HG03064 (cell line): ENCODE data around the gene GOLGA8Q.
"Not testable (repeated sequence)": the region's sequence is repeated elsewhere in the genome, so short reads cannot be mapped to it uniquely, and the experiment has no call there.

Source experiments
- ATAC-seq: cut with Tn5 transposase; IDR thresholded peaks from one replicate; pipeline ENCODE4 v1.9.1; 2021; ENCODE audit warnings: low read depth; ENCODE audit not compliant: unreplicated experiment

GOLGA8Q gene

GRCh38 chr15:30551750-30552149 lies at the start of gene GOLGA8Q:
TSS of gene GOLGA8Q (plus strand) at chr15:30552050. CDS start at chr15:30552078, 28 bp downstream.
- ATAC-seq, result not testable (repeated sequence)

GRCh38 chr15:30502904-30503781 lies 48.7 kb upstream of the GOLGA8Q start:
- not testable (repeated sequence) for ATAC-seq

- not testable (repeated sequence) for ATAC-seq
Measured at GRCh38 chr15:30504162-30504843, 47.5 kb upstream of the GOLGA8Q start.

GRCh38 chr15:30514545-30514944 lies 37.3 kb upstream of the GOLGA8Q start:
- ATAC-seq, result not testable (repeated sequence)

GRCh38 chr15:30523453-30524243 lies 28.2 kb upstream of the GOLGA8Q start:
- ATAC-seq, result not testable (repeated sequence)

GRCh38 chr15:30525912-30526311 lies 25.9 kb upstream of the GOLGA8Q start:
- not testable (repeated sequence) for ATAC-seq

- ATAC-seq, result not testable (repeated sequence)
Measured at GRCh38 chr15:30529049-30529448, 22.8 kb upstream of the GOLGA8Q start.

- not testable (repeated sequence) for ATAC-seq
Measured at GRCh38 chr15:30566949-30567348, 15.1 kb downstream of the GOLGA8Q start.

- ATAC-seq, result not testable (repeated sequence)
Measured at GRCh38 chr15:30573012-30573491, 21.2 kb downstream of the GOLGA8Q start.

- not testable (repeated sequence) for ATAC-seq
Measured at GRCh38 chr15:30579394-30579970, 27.6 kb downstream of the GOLGA8Q start.

GRCh38 chr15:30580716-30581115 lies 28.9 kb downstream of the GOLGA8Q start:
- ATAC-seq, result not testable (repeated sequence)

GRCh38 chr15:30598953-30599352 lies 47.1 kb downstream of the GOLGA8Q start:
- ATAC-seq, result not testable (repeated sequence)

- not testable (repeated sequence) for ATAC-seq
Measured at GRCh38 chr15:30603796-30604195, 51.9 kb downstream of the GOLGA8Q start, which contains the start of gene GOLGA8H. TSS of gene GOLGA8H (plus strand) at chr15:30604028. CDS start at chr15:30604126, 98 bp downstream.
